ENCODE measurements around the gene FOXD3.
A peak's percentile ranks its signal among the peaks of the same experiment; 100 is the strongest.

The FOXD3 gene

GRCh38 chr1:63362073-63362472, 39.7 kb downstream of the FOXD3 start:
- DNase-seq (ENCODE audit: low read depth in 2 of 2): no peak

- no peak for DNase-seq (ENCODE audit: low read depth in 2 of 2)
Measured at GRCh38 chr1:63362578-63362977, 40.2 kb downstream of the FOXD3 start.

GRCh38 chr1:63363014-63363413, 40.6 kb downstream of the FOXD3 start:
- no peak for DNase-seq (ENCODE audit: low read depth in 2 of 2)

- no peak for DNase-seq (ENCODE audit: low read depth in 2 of 2)
Measured at GRCh38 chr1:63366908-63367214, 44.5 kb downstream of the FOXD3 start.

- peak; percentile 79 to 93 for DNase-seq (ENCODE audit: low read depth in 2 of 2)
Measured at GRCh38 chr1:63367215-63368103, 45.1 kb downstream of the FOXD3 start, which contains the start of gene ALG6. TSS of gene ALG6 (plus strand) at chr1:63367627. CDS start at chr1:63370978, 3,351 bp downstream.

GRCh38 chr1:63368131-63368530, 45.8 kb downstream of the FOXD3 start:
- no peak for DNase-seq (ENCODE audit: low read depth in 2 of 2)

All from stimulated activated CD4-positive, alpha-beta T cell treated with anti-CD3 and anti-CD28 coated beads, Interleukin-1b, Interleukin-23, amount 100 ng/mL, for 4 hours (primary cell).